Measurements from ENCODE around the gene GCNT4.

DNA sequence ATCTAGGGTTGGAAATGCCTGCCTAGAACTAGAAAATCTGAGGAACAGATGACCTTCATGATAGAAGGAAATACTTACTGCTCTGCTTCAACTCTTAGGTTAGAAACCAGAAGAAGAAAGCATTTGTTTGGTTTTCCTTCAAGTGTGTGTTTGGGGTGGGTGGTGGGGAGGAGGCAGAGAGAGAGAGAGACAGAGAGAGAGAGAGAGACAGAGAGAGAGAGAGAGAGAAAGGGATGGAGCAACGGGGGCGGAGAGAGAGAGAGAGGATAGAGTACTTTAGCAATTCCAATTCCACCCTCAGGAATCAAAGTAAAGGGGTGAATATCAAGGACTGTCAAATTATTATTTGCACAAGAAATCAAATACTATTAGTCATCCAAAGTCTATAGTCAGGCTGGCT lies 29.2 kb upstream of the GCNT4 start:
- TF ChIP-seq, protein P1, sequence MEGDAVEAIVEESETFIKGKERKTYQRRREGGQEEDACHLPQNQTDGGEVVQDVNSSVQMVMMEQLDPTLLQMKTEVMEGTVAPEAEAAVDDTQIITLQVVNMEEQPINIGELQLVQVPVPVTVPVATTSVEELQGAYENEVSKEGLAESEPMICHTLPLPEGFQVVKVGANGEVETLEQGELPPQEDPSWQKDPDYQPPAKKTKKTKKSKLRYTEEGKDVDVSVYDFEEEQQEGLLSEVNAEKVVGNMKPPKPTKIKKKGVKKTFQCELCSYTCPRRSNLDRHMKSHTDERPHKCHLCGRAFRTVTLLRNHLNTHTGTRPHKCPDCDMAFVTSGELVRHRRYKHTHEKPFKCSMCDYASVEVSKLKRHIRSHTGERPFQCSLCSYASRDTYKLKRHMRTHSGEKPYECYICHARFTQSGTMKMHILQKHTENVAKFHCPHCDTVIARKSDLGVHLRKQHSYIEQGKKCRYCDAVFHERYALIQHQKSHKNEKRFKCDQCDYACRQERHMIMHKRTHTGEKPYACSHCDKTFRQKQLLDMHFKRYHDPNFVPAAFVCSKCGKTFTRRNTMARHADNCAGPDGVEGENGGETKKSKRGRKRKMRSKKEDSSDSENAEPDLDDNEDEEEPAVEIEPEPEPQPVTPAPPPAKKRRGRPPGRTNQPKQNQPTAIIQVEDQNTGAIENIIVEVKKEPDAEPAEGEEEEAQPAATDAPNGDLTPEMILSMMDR (IDR thresholded peaks at IDR 0.05 in 4 of 5, conservative IDR thresholded peaks at IDR 0.05 in 1 of 5) = no peak
- no peak for TF ChIP-seq POLR2A (IDR thresholded peaks at IDR 0.05)

Data from gastrocnemius medialis (tissue), 4 donors.